ENCODE measurements around the gene FAAP100. TPM values are rescaled to one million over a fixed set of nuclear protein-coding genes. Genes with fewer than 3 reads are reported as not detected.

FAAP100 gene
- total RNA-seq, 1 donor: 31.7 TPM

DNA sequence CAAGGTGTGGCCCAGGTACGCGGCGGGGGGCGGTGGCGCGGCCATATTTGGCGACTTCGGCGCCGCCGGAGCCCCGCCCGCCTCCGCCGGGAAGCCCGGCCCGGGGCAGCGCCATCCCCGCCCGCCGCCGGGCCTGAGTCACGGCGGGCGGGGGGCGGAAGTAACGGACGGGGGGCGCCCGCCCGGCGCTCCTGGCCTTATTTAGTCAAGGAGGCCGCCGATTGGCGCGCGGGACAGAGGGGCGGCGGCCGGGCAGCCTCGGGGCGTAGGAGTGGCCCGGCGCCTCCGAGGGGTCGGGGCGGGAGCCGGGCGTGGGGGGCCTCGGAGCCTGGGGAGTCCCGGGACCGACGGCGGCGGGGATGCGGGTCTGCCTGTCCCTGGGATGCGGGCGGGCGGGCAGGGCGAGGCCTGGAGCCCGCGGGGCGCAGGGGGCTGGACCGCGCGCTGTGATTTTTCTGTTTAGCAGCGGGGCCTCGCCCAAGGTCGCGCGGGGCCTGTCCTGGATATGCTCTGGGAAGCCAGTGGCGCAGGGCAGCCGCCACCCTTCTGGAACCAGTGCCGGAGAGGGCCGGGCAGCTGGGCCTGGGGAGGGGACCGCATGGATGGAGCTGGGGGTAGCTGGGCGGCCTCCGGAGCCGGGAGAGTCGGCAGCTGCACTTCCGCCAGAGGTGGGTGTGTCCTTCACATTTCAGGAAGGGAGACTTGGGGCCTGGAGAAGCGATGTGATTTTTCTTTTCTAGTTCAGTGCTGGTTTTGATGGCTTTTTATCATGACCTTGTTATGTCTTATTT is 37.2 kb downstream of the FAAP100 start:
- peak; percentile 74 for DNase-seq (ENCODE audit: low read depth)
- TF ChIP-seq, protein P1, sequence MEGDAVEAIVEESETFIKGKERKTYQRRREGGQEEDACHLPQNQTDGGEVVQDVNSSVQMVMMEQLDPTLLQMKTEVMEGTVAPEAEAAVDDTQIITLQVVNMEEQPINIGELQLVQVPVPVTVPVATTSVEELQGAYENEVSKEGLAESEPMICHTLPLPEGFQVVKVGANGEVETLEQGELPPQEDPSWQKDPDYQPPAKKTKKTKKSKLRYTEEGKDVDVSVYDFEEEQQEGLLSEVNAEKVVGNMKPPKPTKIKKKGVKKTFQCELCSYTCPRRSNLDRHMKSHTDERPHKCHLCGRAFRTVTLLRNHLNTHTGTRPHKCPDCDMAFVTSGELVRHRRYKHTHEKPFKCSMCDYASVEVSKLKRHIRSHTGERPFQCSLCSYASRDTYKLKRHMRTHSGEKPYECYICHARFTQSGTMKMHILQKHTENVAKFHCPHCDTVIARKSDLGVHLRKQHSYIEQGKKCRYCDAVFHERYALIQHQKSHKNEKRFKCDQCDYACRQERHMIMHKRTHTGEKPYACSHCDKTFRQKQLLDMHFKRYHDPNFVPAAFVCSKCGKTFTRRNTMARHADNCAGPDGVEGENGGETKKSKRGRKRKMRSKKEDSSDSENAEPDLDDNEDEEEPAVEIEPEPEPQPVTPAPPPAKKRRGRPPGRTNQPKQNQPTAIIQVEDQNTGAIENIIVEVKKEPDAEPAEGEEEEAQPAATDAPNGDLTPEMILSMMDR (IDR thresholded peaks at IDR 0.05; ENCODE audit: insufficient read depth, low read length): no peak
- H3K4me3 ChIP-seq (ENCODE audit: low read depth, low read length): peak overlapping the region; percentile 76

GRCh38 chr17:81514489-81514738 is 37.7 kb downstream of the FAAP100 start:
- peak overlapping the region; percentile 66 for H3K4me3 ChIP-seq (ENCODE audit: low read depth, low read length)
- no peak for DNase-seq (ENCODE audit: low read depth)

GRCh38 chr17:81513753-81514488 is 38.2 kb downstream of the FAAP100 start:
- peak overlapping the region; percentile 66 for H3K4me3 ChIP-seq (ENCODE audit: low read depth, low read length)
- peak; percentile 72 for DNase-seq (ENCODE audit: low read depth)
- TF ChIP-seq, protein P1 (IDR thresholded peaks at IDR 0.05; ENCODE audit: insufficient read depth, low read length): no peak

More at GRCh38 chr17:81514489-81514738, 37.7 kb downstream of the FAAP100 start:
- TF ChIP-seq, protein P1 (IDR thresholded peaks at IDR 0.05; ENCODE audit: insufficient read depth, low read length): no peak

GRCh38 chr17:81513372-81513752 is 38.8 kb downstream of the FAAP100 start:
- TF ChIP-seq, protein P1 (IDR thresholded peaks at IDR 0.05; ENCODE audit: insufficient read depth, low read length): no peak
- no peak for DNase-seq (ENCODE audit: low read depth)
- H3K4me3 ChIP-seq (ENCODE audit: low read depth, low read length): peak overlapping the region; percentile 66

- H3K4me3 ChIP-seq (ENCODE audit: low read depth, low read length): peak within 1 kb of the TSS; percentile 93
- TF ChIP-seq, protein P1 (IDR thresholded peaks at IDR 0.05; ENCODE audit: insufficient read depth, low read length): no peak
- peak; percentile 91 for DNase-seq (ENCODE audit: low read depth)
Measured at GRCh38 chr17:81512562-81513371, 39.4 kb downstream of the FAAP100 start, which contains the start of gene ACTG1. TSS of gene ACTG1 (minus strand) at chr17:81512799. CDS start at chr17:81512354, 445 bp downstream.

- no peak for DNase-seq (ENCODE audit: low read depth)
- peak overlapping the region; percentile 93 for H3K4me3 ChIP-seq (ENCODE audit: low read depth, low read length)
Measured at GRCh38 chr17:81511804-81512561, 40.2 kb downstream of the FAAP100 start.

More at GRCh38 chr17:81511804-81512561, 40.2 kb downstream of the FAAP100 start:
- TF ChIP-seq, protein P1 (IDR thresholded peaks at IDR 0.05; ENCODE audit: insufficient read depth, low read length): no peak

All from fibroblast of the aortic adventitia (primary cell).